Osteocyte (in vitro differentiated cells): ENCODE data around the gene CNKSR3. TPM values are rescaled to one million over a fixed set of nuclear protein-coding genes. Genes with fewer than 3 reads are reported as not detected.

Source experiments
- DNase-seq: peaks from one replicate; pipeline ENCODE4 v3.0.0; 2021; ENCODE audit warnings: mixed read lengths; ENCODE audit not compliant: unreplicated experiment; ENCODE audit errors: extremely low spot score
- H3K27ac Mint-ChIP-seq: one replicate; pipeline ENCODE4 v1.8.0; 2021; ENCODE audit warnings: mild to moderate bottlenecking, mixed read lengths; ENCODE audit not compliant: unreplicated experiment
- H3K27me3 Mint-ChIP-seq: one replicate; pipeline ENCODE4 v1.8.0; 2021; ENCODE audit warnings: mixed read lengths; ENCODE audit not compliant: unreplicated experiment
- H3K36me3 Mint-ChIP-seq: one replicate; pipeline ENCODE4 v1.8.0; 2021; ENCODE audit warnings: mixed read lengths; ENCODE audit not compliant: unreplicated experiment
- H3K4me1 Mint-ChIP-seq: one replicate; pipeline ENCODE4 v1.8.0; 2021; ENCODE audit warnings: mixed read lengths; ENCODE audit not compliant: unreplicated experiment
- H3K4me3 Mint-ChIP-seq: one replicate; pipeline ENCODE4 v1.8.0; 2021; ENCODE audit warnings: mild to moderate bottlenecking, moderate library complexity, mixed read lengths; ENCODE audit not compliant: unreplicated experiment
- H3K9me3 Mint-ChIP-seq: one replicate; pipeline ENCODE4 v1.8.0; 2021; ENCODE audit warnings: mixed read lengths; ENCODE audit not compliant: unreplicated experiment
- CTCF ChIP-seq: fragments of 200-600 bp; sonication (generic); IDR thresholded peaks from 2 replicates; pipeline ENCODE4 v1.5.0; 2021; ENCODE audit warnings: antibody characterized with exemption, mild to moderate bottlenecking, moderate library complexity
- total RNA-seq: library from RNA; stranded (reverse); gene quantifications from 2 replicates; pipeline ENCODE4 v1.2.1, GENCODE V29; 2021

Gene CNKSR3
- total RNA-seq, 1 donor from 2014 or later: 14.6 TPM

- no peak overlapping the region for H3K4me3 Mint-ChIP-seq
- H3K4me1 Mint-ChIP-seq: peaks cover 24% of the 10 kb centered on the region
- no peaks in the 10 kb centered on the region for H3K36me3 Mint-ChIP-seq
- no peak for DNase-seq
- no peak overlapping the region for H3K27ac Mint-ChIP-seq
- H3K9me3 Mint-ChIP-seq: no peaks in the 10 kb centered on the region
- H3K27me3 Mint-ChIP-seq: peaks cover 7% of the 10 kb centered on the region
- no peak for TF ChIP-seq CTCF
Observed at GRCh38 chr6:154539593-154540269, 29.2 kb upstream of the CNKSR3 start.

GRCh38 chr6:154538640-154539191 is 28.2 kb upstream of the CNKSR3 start:
- no peaks in the 10 kb centered on the region for H3K36me3 Mint-ChIP-seq
- no peaks in the 10 kb centered on the region for H3K9me3 Mint-ChIP-seq
- H3K4me1 Mint-ChIP-seq: peaks cover 22% of the 10 kb centered on the region
- no peak for DNase-seq
- H3K4me3 Mint-ChIP-seq: no peak overlapping the region
- TF ChIP-seq CTCF: no peak
- peaks cover 7% of the 10 kb centered on the region for H3K27me3 Mint-ChIP-seq
- no peak overlapping the region for H3K27ac Mint-ChIP-seq

- no peak overlapping the region for H3K4me3 Mint-ChIP-seq
- no peak overlapping the region for H3K27ac Mint-ChIP-seq
- TF ChIP-seq CTCF: no peak
- H3K9me3 Mint-ChIP-seq: no peaks in the 10 kb centered on the region
- H3K4me1 Mint-ChIP-seq: peaks cover 13% of the 10 kb centered on the region
- H3K27me3 Mint-ChIP-seq: peaks cover 8% of the 10 kb centered on the region
- no peaks in the 10 kb centered on the region for H3K36me3 Mint-ChIP-seq
- no peak for DNase-seq
Observed at GRCh38 chr6:154537511-154538325, 27.2 kb upstream of the CNKSR3 start.

GRCh38 chr6:154536999-154537398 is 26.5 kb upstream of the CNKSR3 start:
- no peak overlapping the region for H3K27ac Mint-ChIP-seq
- no peaks in the 10 kb centered on the region for H3K9me3 Mint-ChIP-seq
- no peak overlapping the region for H3K4me3 Mint-ChIP-seq
- peaks cover 12% of the 10 kb centered on the region for H3K27me3 Mint-ChIP-seq
- no peaks in the 10 kb centered on the region for H3K36me3 Mint-ChIP-seq
- no peak for TF ChIP-seq CTCF
- DNase-seq: no peak
- H3K4me1 Mint-ChIP-seq: peaks cover 13% of the 10 kb centered on the region

DNA sequence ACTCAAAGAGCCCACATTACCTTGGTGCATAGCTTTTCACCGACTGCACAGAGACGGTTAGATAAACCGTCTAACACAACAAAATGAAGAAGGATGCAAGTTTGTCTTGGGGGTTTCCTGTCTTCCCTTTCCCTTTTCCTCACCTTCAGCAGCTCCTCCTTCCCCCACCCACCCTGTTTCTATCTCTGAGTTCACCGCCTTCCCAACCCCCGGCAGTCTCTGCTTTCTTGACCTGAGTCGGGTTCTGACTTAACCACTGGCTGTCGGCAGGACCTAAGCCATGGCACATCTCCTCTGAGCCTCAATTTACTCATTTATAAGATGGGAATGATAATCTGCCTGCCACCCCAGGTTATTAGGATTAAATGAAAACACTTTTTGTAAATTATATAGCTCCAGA is 25.8 kb upstream of the CNKSR3 start:
- no peak for DNase-seq
- no peak overlapping the region for H3K27ac Mint-ChIP-seq
- H3K27me3 Mint-ChIP-seq: peaks cover 12% of the 10 kb centered on the region
- H3K9me3 Mint-ChIP-seq: no peaks in the 10 kb centered on the region
- no peak overlapping the region for H3K4me3 Mint-ChIP-seq
- no peaks in the 10 kb centered on the region for H3K36me3 Mint-ChIP-seq
- H3K4me1 Mint-ChIP-seq: peaks cover 13% of the 10 kb centered on the region
- TF ChIP-seq CTCF: no peak
